Measurements from ENCODE around the gene TMPRSS9.

- TF ChIP-seq GATA3 (IDR thresholded peaks at IDR 0.05; ENCODE audit: low read depth, low read length) = no peak
- TF ChIP-seq GATA2 (IDR thresholded peaks at IDR 0.05; ENCODE audit: low read depth, low read length) = no peak
Observed at GRCh38 chr19:2360833-2361232, 768 bp downstream of the TMPRSS9 start.

All from SH-SY5Y (cell line).